Ectodermal cell (in vitro differentiated cells): Measurements from ENCODE around the gene MSANTD2.

Experiments used
- H3K27ac ChIP-seq: 2 replicates; pipeline ENCODE4 v1.7.0; 2013; ENCODE audit warnings: mild to moderate bottlenecking, low read depth, low read length; ENCODE audit not compliant: insufficient read depth, poor library complexity, severe bottlenecking
- H3K27me3 ChIP-seq: 2 replicates; pipeline ENCODE4 v1.7.0; 2013; ENCODE audit warnings: mild to moderate bottlenecking, low read length; ENCODE audit not compliant: insufficient read depth, control insufficient read depth, poor library complexity, severe bottlenecking
- H3K36me3 ChIP-seq: one replicate; pipeline ENCODE4 v1.7.0; 2013; ENCODE audit warnings: low read length; ENCODE audit not compliant: control insufficient read depth, insufficient read depth
- H3K4me1 ChIP-seq: one replicate; pipeline ENCODE4 v1.7.0; 2013; ENCODE audit warnings: low read length; ENCODE audit not compliant: control insufficient read depth, insufficient read depth
- H3K4me3 ChIP-seq: 2 replicates; pipeline ENCODE4 v1.7.0; 2013; ENCODE audit warnings: low read depth, low read length, control low read depth; ENCODE audit not compliant: insufficient read depth
- H3K9me3 ChIP-seq: 2 replicates; pipeline ENCODE4 v1.7.0; 2013; ENCODE audit warnings: mild to moderate bottlenecking, low read length, moderate library complexity; ENCODE audit not compliant: control insufficient read depth
- WGBS, 2 experiments: methylation state at CpG; one replicate each; pipeline ENCODE4 v1.1.7; 2013; ENCODE audit warnings: missing lambda C conversion rate in 2 of 2; 5-methylcytosine and 5-hydroxymethylcytosine counted together

MSANTD2 gene

GRCh38 chr11:124823512-124824376 is 23.5 kb upstream of the MSANTD2 start:
- H3K36me3 ChIP-seq = no peaks in the 10 kb centered on the region
- 79 to 82% methylated on average over 8 of the region's 8 CpGs for WGBS, 2 experiments

GRCh38 chr11:124821995-124822730 is 22.0 kb upstream of the MSANTD2 start:
- 93 to 94% methylated on average over 6 of the region's 6 CpGs for WGBS, 2 experiments
- H3K9me3 ChIP-seq = no peaks in the 10 kb centered on the region
- no peaks in the 10 kb centered on the region for H3K4me1 ChIP-seq
- no peaks in the 10 kb centered on the region for H3K36me3 ChIP-seq
- no peaks in the 10 kb centered on the region for H3K27me3 ChIP-seq
- no peak overlapping the region for H3K27ac ChIP-seq
- H3K4me3 ChIP-seq = no peak overlapping the region

More at GRCh38 chr11:124823512-124824376, 23.5 kb upstream of the MSANTD2 start:
- Histone ChIP-seq H3K27me3 (no peaks in the 10 kb centered on the region), H3K4me1 (no peaks in the 10 kb centered on the region), H3K27ac (no peak overlapping the region), H3K9me3 (no peaks in the 10 kb centered on the region), H3K4me3 (no peak overlapping the region)

- Histone ChIP-seq H3K27me3 (no peaks in the 10 kb centered on the region), H3K27ac (no peak overlapping the region), H3K4me1 (no peaks in the 10 kb centered on the region), H3K9me3 (no peaks in the 10 kb centered on the region), H3K36me3 (no peaks in the 10 kb centered on the region), H3K4me3 (no peak overlapping the region)
- 96 to 97% methylated on average over 3 of the region's 3 CpGs for WGBS, 2 experiments
Observed at GRCh38 chr11:124817036-124817435, 16.8 kb upstream of the MSANTD2 start.

GRCh38 chr11:124814739-124815138 is 14.5 kb upstream of the MSANTD2 start:
- Histone ChIP-seq H3K27ac (no peak overlapping the region), H3K4me1 (no peaks in the 10 kb centered on the region), H3K4me3 (no peak overlapping the region), H3K9me3 (no peaks in the 10 kb centered on the region), H3K36me3 (no peaks in the 10 kb centered on the region), H3K27me3 (no peaks in the 10 kb centered on the region)
- 80% methylated on average over 1 of the region's 1 CpG; no CpG with 5 or more reads in 1 of the 2 experiments for WGBS, 2 experiments

- no peaks in the 10 kb centered on the region for H3K9me3 ChIP-seq
- no peak overlapping the region for H3K4me3 ChIP-seq
- H3K27me3 ChIP-seq = no peaks in the 10 kb centered on the region
- no peaks in the 10 kb centered on the region for H3K4me1 ChIP-seq
- WGBS, 2 experiments = 93 to 100% methylated on average over 1 of the region's 1 CpG
- no peak overlapping the region for H3K27ac ChIP-seq
- no peaks in the 10 kb centered on the region for H3K36me3 ChIP-seq
Observed at GRCh38 chr11:124812876-124813275, 12.7 kb upstream of the MSANTD2 start.

GRCh38 chr11:124811399-124812125 is 11.4 kb upstream of the MSANTD2 start:
- Histone ChIP-seq H3K27me3 (no peaks in the 10 kb centered on the region), H3K9me3 (no peaks in the 10 kb centered on the region), H3K36me3 (no peaks in the 10 kb centered on the region), H3K4me1 (no peaks in the 10 kb centered on the region), H3K4me3 (no peak overlapping the region), H3K27ac (no peak overlapping the region)
- 91 to 95% methylated on average over 8 to 9 of the region's 10 CpGs for WGBS, 2 experiments

GRCh38 chr11:124807660-124808270 is 7.6 kb upstream of the MSANTD2 start:
- H3K4me1 ChIP-seq = no peaks in the 10 kb centered on the region
- no peaks in the 10 kb centered on the region for H3K36me3 ChIP-seq
- H3K27ac ChIP-seq = no peak overlapping the region
- WGBS, 2 experiments = 91 to 94% methylated on average over 6 of the region's 6 CpGs
- no peaks in the 10 kb centered on the region for H3K27me3 ChIP-seq
- no peaks in the 10 kb centered on the region for H3K9me3 ChIP-seq
- H3K4me3 ChIP-seq = no peak overlapping the region

DNA sequence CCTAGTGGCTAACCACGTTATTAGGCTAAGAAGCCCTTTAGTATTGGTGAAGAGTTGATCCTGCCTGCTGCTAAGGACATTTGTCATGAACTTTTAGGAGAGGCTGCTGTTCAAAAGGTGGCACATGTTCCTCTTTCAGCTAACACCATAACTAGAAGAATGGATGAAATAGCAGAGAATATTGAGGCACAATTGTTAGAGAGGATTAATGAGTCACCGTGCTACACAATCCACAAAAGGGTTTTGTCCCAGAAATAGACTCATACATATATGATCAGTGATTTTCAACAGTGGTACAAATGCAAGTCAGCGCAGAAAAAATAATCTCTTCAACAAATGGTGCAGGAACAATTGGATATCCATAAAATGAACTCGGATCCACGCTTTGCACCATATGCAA is 7.0 kb upstream of the MSANTD2 start:
- Histone ChIP-seq H3K27me3 (no peaks in the 10 kb centered on the region), H3K36me3 (no peaks in the 10 kb centered on the region), H3K9me3 (no peaks in the 10 kb centered on the region), H3K4me1 (no peaks in the 10 kb centered on the region), H3K4me3 (no peak overlapping the region), H3K27ac (no peak overlapping the region)
- WGBS, 2 experiments = 93 to 98% methylated on average over 4 to 5 of the region's 5 CpGs

DNA sequence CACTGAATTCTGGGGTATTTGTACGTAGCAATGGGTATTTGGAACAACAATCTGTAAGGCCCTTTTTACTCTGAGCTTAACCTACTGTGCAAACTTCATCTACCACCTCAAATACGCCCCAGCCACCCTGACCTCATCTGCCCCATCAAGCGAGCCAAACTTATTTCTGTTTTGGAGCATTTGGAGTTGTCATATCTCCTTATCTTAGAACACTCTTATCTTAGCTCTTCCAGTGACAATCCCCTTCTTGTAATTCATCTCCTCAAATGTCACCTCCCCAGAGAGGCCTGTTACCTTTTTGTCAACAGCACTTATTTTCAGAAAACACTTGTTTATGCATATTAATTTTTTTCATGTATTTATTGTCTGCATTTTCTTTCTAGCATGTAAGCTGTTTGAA is 4.7 kb upstream of the MSANTD2 start:
- no peaks in the 10 kb centered on the region for H3K27me3 ChIP-seq
- H3K27ac ChIP-seq = no peak overlapping the region
- no peaks in the 10 kb centered on the region for H3K9me3 ChIP-seq
- H3K4me1 ChIP-seq = no peaks in the 10 kb centered on the region
- 94 to 96% methylated on average over 3 of the region's 3 CpGs for WGBS, 2 experiments
- no peaks in the 10 kb centered on the region for H3K36me3 ChIP-seq
- no peak overlapping the region for H3K4me3 ChIP-seq
